Esophagus muscularis mucosa (tissue), 4 donors: ENCODE results near the gene KRTAP2-2. TPM values are rescaled to one million over a fixed set of nuclear protein-coding genes. Genes with fewer than 3 reads are reported as not detected.
"Not testable (repeated sequence)": the region's sequence is repeated elsewhere in the genome, so short reads cannot be mapped to it uniquely, and the experiment has no call there.

ENCODE experiments used
- DNase-seq: peaks from one replicate; pipeline ENCODE4 v3.0.0-alpha.2; 2017; ENCODE audit errors: extremely low spot score
- H3K27ac ChIP-seq, 4 donors: fragments of 200-600 bp; sonication (generic); replicated peaks in 1 of 4; 1 replicate in 3 of 4; 2 replicates in 1 of 4; pipeline ENCODE4 v1.5.1; 2016 to 2019; ENCODE audit warnings: mild to moderate bottlenecking in 1 of 4
- H3K27me3 ChIP-seq, 4 donors: fragments of 200-600 bp; sonication (generic); one replicate each; pipeline versions ENCODE4 v1.5.1 to v1.6.0; 2016 to 2019
- H3K36me3 ChIP-seq, 4 donors: fragments of 200-600 bp; sonication (generic); one replicate each; pipeline ENCODE4 v1.5.1; 2016 to 2019
- H3K4me1 ChIP-seq, 4 donors: fragments of 200-600 bp; sonication (generic); one replicate each; pipeline ENCODE4 v1.5.1; 2016 to 2019
- H3K4me3 ChIP-seq, 4 donors: fragments of 200-600 bp; sonication (generic); 1 replicate in 2 of 4; 2 replicates in 2 of 4; pipeline ENCODE4 v1.5.1; 2016 to 2019; ENCODE audit warnings: mild to moderate bottlenecking in 4 of 4, moderate library complexity in 1 of 4
- H3K9me3 ChIP-seq, 4 donors: fragments of 200-600 bp; sonication (generic); 1 replicate in 3 of 4; 2 replicates in 1 of 4; pipeline ENCODE4 v1.5.1; 2016 to 2019
- CTCF ChIP-seq, 3 experiments: fragments of 200-600 bp in 2 of 3; fragments of 450-650 bp in 1 of 3; sonication (generic) in 2 of 3; IDR thresholded peaks; one replicate each; pipeline ENCODE4 v1.5.1; 2017 to 2019; ENCODE audit warnings: antibody characterized with exemption in 3 of 3, mild to moderate bottlenecking in 2 of 3, moderate library complexity in 1 of 3
- EP300 ChIP-seq: sonication (generic); formaldehyde crosslinking; IDR thresholded peaks from one replicate; pipeline ENCODE4 v1.6.1; 2017; ENCODE audit warnings: antibody characterized with exemption
- POLR2A ChIP-seq: fragments of 450-650 bp; IDR thresholded peaks from one replicate; pipeline ENCODE4 v1.6.1; 2017; ENCODE audit warnings: antibody characterized with exemption, moderate library complexity, mild to moderate bottlenecking, low read depth
- POLR2AphosphoS5 ChIP-seq, 2 donors: sonication (generic); formaldehyde crosslinking; IDR thresholded peaks; one replicate each; pipeline ENCODE4 v1.6.1; 2017; ENCODE audit warnings: antibody characterized with exemption in 2 of 2
- WGBS: methylation state at CpG from one replicate; pipeline ENCODE4 v1.1.5; 2018; 5-methylcytosine and 5-hydroxymethylcytosine counted together
- intact Hi-C: fragments of 100-400 bp; cut with DNase I; formaldehyde crosslinking; loops from one replicate; pipeline ENCODE4 v1.15.1; 2023
- total RNA-seq, 4 donors: library from RNA; depleted of rRNA; stranded (reverse); fragments of >200 nt; gene quantifications; one replicate each; pipeline versions ENCODE4 v1.1.0 to v1.2.1, GENCODE V29; 2016

The KRTAP2-2 gene
- total RNA-seq, 4 donors from 2014 or later: not detected

- WGBS: 89% methylated on average over 3 of the region's 4 CpGs
- TF ChIP-seq POLR2A (no peak), CTCF (IDR thresholded peaks at IDR 0.05) (no peak), EP300 (no peak), POLR2AphosphoS5 (IDR thresholded peaks at IDR 0.05) (no peak)
- DNase-seq: no peak
- Histone ChIP-seq H3K4me3 (no peak within 1 kb of the TSS), H3K4me1 (no peaks in the 10 kb centered on the region), H3K27ac (no peak within 1 kb of the TSS), H3K9me3 (no peaks in the 10 kb centered on the region), H3K27me3 (peaks cover 0 to 11% (median 0%) of the 10 kb centered on the region in 4 donors), H3K36me3 (no peaks in the 10 kb centered on the region)
- intact Hi-C loops: no loop called here
Observed at GRCh38 chr17:41098042-41098441, 43.0 kb upstream of the KRTAP2-2 start, which contains the start of gene KRTAP4-8. KRTAP4-8 (minus strand) TSS chr17:41098142; CDS start chr17:41098084, 58 bp downstream.

GRCh38 chr17:41096055-41096454, 41.0 kb upstream of the KRTAP2-2 start:
- 82% methylated on average over 7 of the region's 7 CpGs for WGBS
- Histone ChIP-seq H3K36me3 (no peaks in the 10 kb centered on the region), H3K27me3 (peaks cover 0 to 11% (median 0%) of the 10 kb centered on the region in 4 donors), H3K4me1 (no peaks in the 10 kb centered on the region), H3K27ac (no peak overlapping the region), H3K9me3 (no peaks in the 10 kb centered on the region), H3K4me3 (no peak overlapping the region)
- DNase-seq: no peak
- TF ChIP-seq EP300 (no peak), POLR2A (no peak), CTCF (IDR thresholded peaks at IDR 0.05) (no peak), POLR2AphosphoS5 (IDR thresholded peaks at IDR 0.05) (no peak)
- intact Hi-C loops: no loop called here

- H3K36me3 ChIP-seq, DNase-seq, H3K4me1 ChIP-seq, H3K4me3 ChIP-seq, H3K27ac ChIP-seq, intact Hi-C loops, H3K9me3 ChIP-seq: not testable (repeated sequence)
- 48% methylated on average over 4 of the region's 4 CpGs for WGBS
- peaks cover 0 to 11% (median 0%) of the 10 kb centered on the region in 4 donors for H3K27me3 ChIP-seq
Observed at GRCh38 chr17:41088760-41089352, 33.8 kb upstream of the KRTAP2-2 start.

- H3K27ac ChIP-seq, H3K4me1 ChIP-seq, H3K9me3 ChIP-seq, intact Hi-C loops, DNase-seq, H3K4me3 ChIP-seq, H3K36me3 ChIP-seq: not testable (repeated sequence)
- WGBS: 65% methylated on average over 4 of the region's 14 CpGs
- peaks cover 0 to 11% (median 0%) of the 10 kb centered on the region in 4 donors for H3K27me3 ChIP-seq
Observed at GRCh38 chr17:41084100-41084856, 29.2 kb upstream of the KRTAP2-2 start, which contains the start of gene KRTAP4-7. KRTAP4-7 (plus strand) TSS chr17:41084150; CDS start chr17:41084207, 57 bp downstream.

GRCh38 chr17:41083427-41083826, 28.4 kb upstream of the KRTAP2-2 start:
- H3K4me1 ChIP-seq, H3K36me3 ChIP-seq, DNase-seq, H3K9me3 ChIP-seq, H3K27ac ChIP-seq, intact Hi-C loops, H3K4me3 ChIP-seq: not testable (repeated sequence)
- peaks cover 0 to 11% (median 0%) of the 10 kb centered on the region in 4 donors for H3K27me3 ChIP-seq
- WGBS: 89% methylated on average over 2 of the region's 2 CpGs

- H3K27me3 ChIP-seq: peaks cover 0 to 11% (median 0%) of the 10 kb centered on the region in 4 donors
- H3K4me1 ChIP-seq: no peaks in the 10 kb centered on the region
- no peak for TF ChIP-seq POLR2A
- no peak for TF ChIP-seq EP300
- no peak for TF ChIP-seq POLR2AphosphoS5 (IDR thresholded peaks at IDR 0.05)
- TF ChIP-seq CTCF (IDR thresholded peaks at IDR 0.05): no peak
- WGBS: 43% methylated on average over 4 of the region's 4 CpGs
- intact Hi-C loops: no loop called here
- no peak for DNase-seq
- H3K36me3 ChIP-seq: no peaks in the 10 kb centered on the region
- H3K27ac ChIP-seq: no peak overlapping the region
- H3K9me3 ChIP-seq: no peaks in the 10 kb centered on the region
- H3K4me3 ChIP-seq: no peak overlapping the region
Observed at GRCh38 chr17:41082626-41083025, 27.6 kb upstream of the KRTAP2-2 start.
